Choroid plexus epithelial cell (primary cell): Measurements from ENCODE around the gene GNAT3.
A peak's percentile ranks its signal among the peaks of the same experiment; 100 is the strongest.

Source experiments
- DNase-seq: peaks from one replicate; pipeline ENCODE4 v3.0.0-alpha.2; 2010; ENCODE audit warnings: low read depth
- H3K4me3 ChIP-seq: 2 replicates; pipeline ENCODE4 v1.5.1; 2011; ENCODE audit warnings: low read depth, mild to moderate bottlenecking, control low read depth, low read length, moderate library complexity
- CTCF ChIP-seq: conservative IDR thresholded peaks from 2 replicates; pipeline ENCODE4 v1.5.1; 2011; ENCODE audit warnings: low read depth, mild to moderate bottlenecking, control low read depth, inconsistent platforms, low read length, moderate library complexity

The GNAT3 gene

GRCh38 chr7:80511964-80512363 lies at the start of gene GNAT3:
GNAT3 (minus strand) TSS chr7:80512064; CDS start chr7:80511926, 138 bp downstream.
- no peak within 1 kb of the TSS for H3K4me3 ChIP-seq

GRCh38 chr7:80558116-80558515 lies 46.3 kb upstream of the GNAT3 start:
- no peak for TF ChIP-seq CTCF
- no peak for DNase-seq
- no peak overlapping the region for H3K4me3 ChIP-seq

More at GRCh38 chr7:80511964-80512363, at the start of gene GNAT3:
- TF ChIP-seq CTCF, result no peak
- no peak for DNase-seq

GRCh38 chr7:80552031-80552694 lies 40.3 kb upstream of the GNAT3 start:
- peak; percentile 57 for DNase-seq
- TF ChIP-seq CTCF, result no peak
- H3K4me3 ChIP-seq, result no peak overlapping the region

- no peak for DNase-seq
- TF ChIP-seq CTCF, result no peak
- no peak overlapping the region for H3K4me3 ChIP-seq
These were observed 38.1 kb upstream of the GNAT3 start for GRCh38 chr7:80550005-80550404.

GRCh38 chr7:80548840-80549530 lies 37.1 kb upstream of the GNAT3 start:
- no peak for TF ChIP-seq CTCF
- no peak for DNase-seq
- no peak overlapping the region for H3K4me3 ChIP-seq

GRCh38 chr7:80542398-80542797 lies 30.5 kb upstream of the GNAT3 start:
- TF ChIP-seq CTCF, result no peak
- DNase-seq, result peak; percentile 94
- H3K4me3 ChIP-seq, result no peak overlapping the region

- H3K4me3 ChIP-seq, result no peak overlapping the region
- TF ChIP-seq CTCF, result no peak
- no peak for DNase-seq
These were observed 29.0 kb upstream of the GNAT3 start for GRCh38 chr7:80540836-80541235.
